Adrenal gland (tissue), 5 donors: Measurements from ENCODE around the gene TRIM72.

Experiments used
- POLR2A ChIP-seq, 2 donors: fragments of 450-650 bp; IDR thresholded peaks; one replicate each; pipeline ENCODE4 v1.6.1; 2017; ENCODE audit warnings: antibody characterized with exemption in 2 of 2, mild to moderate bottlenecking in 2 of 2, moderate library complexity in 1 of 2
- TF ChIP-seq, protein P1 (sequence below), 6 experiments: fragments of 450-650 bp in 4 of 6; fragments of 200-600 bp in 2 of 6; sonication (generic) in 1 of 6; IDR thresholded peaks; 1 replicate in 5 of 6; 2 replicates in 1 of 6; pipeline versions ENCODE4 v1.5.1 to v1.8.0; 2016 to 2021; ENCODE audit warnings: antibody characterized with exemption in 6 of 6, mild to moderate bottlenecking in 2 of 6, moderate library complexity in 1 of 6
- donor health status: DM: no; HTN: no; CAD: no.

DNA sequence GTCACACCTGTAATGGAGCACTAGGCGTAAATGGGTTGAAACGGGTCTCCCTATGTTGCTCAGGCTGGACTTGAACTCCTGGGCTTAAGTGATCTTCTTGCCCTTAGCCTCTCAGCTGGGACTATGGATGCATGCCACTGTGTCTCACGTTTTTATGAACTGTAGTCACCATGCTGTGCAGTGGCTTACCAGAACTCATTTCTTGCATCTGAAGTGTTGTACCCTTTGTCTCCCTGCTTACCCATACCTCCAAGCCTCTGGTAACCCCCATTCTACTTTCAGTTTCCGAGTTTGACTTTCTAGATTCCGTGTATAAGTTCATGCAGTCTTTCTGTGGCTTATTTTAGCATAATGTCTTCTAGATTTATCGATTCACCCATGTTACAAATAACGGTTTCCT, 19.0 kb upstream of the TRIM72 start:
- TF ChIP-seq, protein P1, sequence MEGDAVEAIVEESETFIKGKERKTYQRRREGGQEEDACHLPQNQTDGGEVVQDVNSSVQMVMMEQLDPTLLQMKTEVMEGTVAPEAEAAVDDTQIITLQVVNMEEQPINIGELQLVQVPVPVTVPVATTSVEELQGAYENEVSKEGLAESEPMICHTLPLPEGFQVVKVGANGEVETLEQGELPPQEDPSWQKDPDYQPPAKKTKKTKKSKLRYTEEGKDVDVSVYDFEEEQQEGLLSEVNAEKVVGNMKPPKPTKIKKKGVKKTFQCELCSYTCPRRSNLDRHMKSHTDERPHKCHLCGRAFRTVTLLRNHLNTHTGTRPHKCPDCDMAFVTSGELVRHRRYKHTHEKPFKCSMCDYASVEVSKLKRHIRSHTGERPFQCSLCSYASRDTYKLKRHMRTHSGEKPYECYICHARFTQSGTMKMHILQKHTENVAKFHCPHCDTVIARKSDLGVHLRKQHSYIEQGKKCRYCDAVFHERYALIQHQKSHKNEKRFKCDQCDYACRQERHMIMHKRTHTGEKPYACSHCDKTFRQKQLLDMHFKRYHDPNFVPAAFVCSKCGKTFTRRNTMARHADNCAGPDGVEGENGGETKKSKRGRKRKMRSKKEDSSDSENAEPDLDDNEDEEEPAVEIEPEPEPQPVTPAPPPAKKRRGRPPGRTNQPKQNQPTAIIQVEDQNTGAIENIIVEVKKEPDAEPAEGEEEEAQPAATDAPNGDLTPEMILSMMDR (IDR thresholded peaks at IDR 0.05): no peak
- TF ChIP-seq POLR2A (IDR thresholded peaks at IDR 0.05): no peak
